ENCODE results near the gene SLC25A10.
A peak's percentile ranks its signal among the peaks of the same experiment; 100 is the strongest.

SLC25A10 gene

GRCh38 chr17:81687770-81688541, 24.1 kb upstream of the SLC25A10 start:
- DNase-seq = no peak

GRCh38 chr17:81688616-81689015, 23.5 kb upstream of the SLC25A10 start:
- DNase-seq = no peak

- DNase-seq = no peak
Observed at GRCh38 chr17:81690066-81690465, 22.0 kb upstream of the SLC25A10 start.

GRCh38 chr17:81690549-81690948, 21.5 kb upstream of the SLC25A10 start:
- no peak for DNase-seq

- no peak for DNase-seq
Observed at GRCh38 chr17:81691196-81691595, 20.9 kb upstream of the SLC25A10 start.

GRCh38 chr17:81691608-81692007, 20.5 kb upstream of the SLC25A10 start:
- DNase-seq = no peak

- DNase-seq = no peak
Observed at GRCh38 chr17:81693509-81694210, 18.4 kb upstream of the SLC25A10 start.

- no peak for DNase-seq
Observed at GRCh38 chr17:81694810-81695209, 17.3 kb upstream of the SLC25A10 start.

GRCh38 chr17:81695211-81695610, 16.9 kb upstream of the SLC25A10 start:
- DNase-seq = no peak

- DNase-seq = no peak
Observed at GRCh38 chr17:81695801-81696200, 16.3 kb upstream of the SLC25A10 start.

GRCh38 chr17:81696218-81696941, 15.7 kb upstream of the SLC25A10 start:
- DNase-seq = no peak

GRCh38 chr17:81697261-81698044, 14.6 kb upstream of the SLC25A10 start:
- DNase-seq = no peak

- no peak for DNase-seq
Observed at GRCh38 chr17:81700353-81701287, 11.5 kb upstream of the SLC25A10 start.

GRCh38 chr17:81701288-81702071, 10.6 kb upstream of the SLC25A10 start:
- DNase-seq = no peak

GRCh38 chr17:81702934-81703746, 8.9 kb upstream of the SLC25A10 start, which contains the start of gene MRPL12:
Gene MRPL12 (plus strand): TSS chr17:81703367. CDS start chr17:81703502, 135 bp downstream.
- DNase-seq = peak; percentile 86

GRCh38 chr17:81703747-81704654, 8.1 kb upstream of the SLC25A10 start:
- DNase-seq = no peak

- DNase-seq = no peak
Observed at GRCh38 chr17:81705518-81706231, 6.4 kb upstream of the SLC25A10 start.

- DNase-seq = no peak
Observed at GRCh38 chr17:81706232-81706611, 5.9 kb upstream of the SLC25A10 start.

Data from DMS153 (cell line).